Endothelial cell of umbilical vein (primary cell): ENCODE results near the gene CMTM2. TPM values are rescaled to one million over a fixed set of nuclear protein-coding genes. Genes with fewer than 3 reads are reported as not detected.

Experiments used
- BruUV-seq: library from RNA; stranded (reverse); fragments of 400-500 nt; replicated peaks from 2 replicates; lab custom pipeline; 2021; lab: Mats Ljungman, UMichigan
- CTCF ChIA-PET: fragments of 300-600, 350-600 bp; sonication (Branson Sonifier 250); formaldehyde crosslinking; loops from one replicate; lab custom pipeline; 2021; ENCODE audit warnings: antibody characterized with exemption, inconsistent platforms; lab: Charles Lee
- POLR2A ChIA-PET: fragments of 300-600, 350-600 bp; sonication (Branson Sonifier 250); formaldehyde crosslinking; loops from one replicate; lab custom pipeline; 2021; ENCODE audit warnings: antibody characterized with exemption, inconsistent platforms; lab: Charles Lee
- DNase-seq: peaks from one replicate; pipeline ENCODE4 v3.0.0-alpha.2; 2011; ENCODE audit warnings: low read depth, low spot score
- FAIRE-seq: peaks from 2 replicates; lab custom pipeline; 2011; peaks lifted over from hg19 to GRCh38; lab: Jason Lieb, UNC
- H2AFZ ChIP-seq: 2 replicates; pipeline ENCODE4 v1.6.0; 2012; ENCODE audit warnings: low read depth, low read length, control low read depth, inconsistent platforms
- H3K27ac ChIP-seq: 2 replicates; pipeline ENCODE4 v1.5.1; 2011; ENCODE audit warnings: low read depth, mild to moderate bottlenecking, control low read depth, low read length, moderate library complexity; ENCODE audit not compliant: insufficient read depth
- H3K27me3 ChIP-seq, 2 experiments: 2 replicates each; pipeline versions ENCODE4 v1.6.0 to v1.6.1; 2011; ENCODE audit warnings: low read length in 2 of 2, mixed read lengths in 1 of 2; ENCODE audit not compliant: control insufficient read depth in 2 of 2, insufficient read depth in 2 of 2
- H3K36me3 ChIP-seq, 2 experiments: 2 replicates in 1 of 2; 3 replicates in 1 of 2; pipeline ENCODE4 v1.5.1; 2011; ENCODE audit warnings: low read length in 2 of 2, mild to moderate bottlenecking in 1 of 2, moderate library complexity in 1 of 2; ENCODE audit not compliant: control insufficient read depth in 2 of 2, insufficient read depth in 2 of 2; ENCODE audit errors: extremely low read depth in 1 of 2
- H3K4me1 ChIP-seq: 3 replicates; pipeline ENCODE4 v1.5.1; 2011; ENCODE audit warnings: mild to moderate bottlenecking, low read length; ENCODE audit not compliant: control insufficient read depth, insufficient read depth; ENCODE audit errors: extremely low read depth
- H3K4me2 ChIP-seq: 2 replicates; pipeline ENCODE4 v1.6.1; 2011; ENCODE audit warnings: low read length, control low read depth, mixed read lengths; ENCODE audit not compliant: insufficient read depth
- H3K4me3 ChIP-seq, 3 experiments: fragments of 200-600 bp in 1 of 3; sonication (generic), shearing (Covaris generic) in 1 of 3; replicated peaks in 1 of 3; 2 replicates each; pipeline ENCODE4 v1.5.1; 2011 to 2016; ENCODE audit warnings: control low read depth in 3 of 3, low read length in 3 of 3, mild to moderate bottlenecking in 2 of 3, inconsistent platforms in 1 of 3, low read depth in 1 of 3, moderate library complexity in 1 of 3; ENCODE audit not compliant: insufficient read depth in 1 of 3
- H3K79me2 ChIP-seq: 2 replicates; pipeline ENCODE4 v1.6.0; 2012; ENCODE audit warnings: low read length, inconsistent platforms; ENCODE audit not compliant: control insufficient read depth, insufficient read depth
- H3K9ac ChIP-seq: replicated peaks from 2 replicates; pipeline ENCODE3; 2011; ENCODE audit warnings: low read length, control low read depth; ENCODE audit not compliant: insufficient read depth; ENCODE audit errors: extremely low read depth
- H3K9me1 ChIP-seq: replicated peaks from 3 replicates; pipeline ENCODE4 v1.6.0; 2011; ENCODE audit warnings: mild to moderate bottlenecking, low read length; ENCODE audit not compliant: control insufficient read depth, insufficient read depth; ENCODE audit errors: extremely low read depth
- H3K9me3 ChIP-seq: replicated peaks from 2 replicates; pipeline ENCODE4 v1.5.1; 2012; ENCODE audit warnings: low read length, inconsistent platforms; ENCODE audit not compliant: control insufficient read depth, insufficient read depth
- H4K20me1 ChIP-seq: replicated peaks from 2 replicates; pipeline ENCODE3; 2011; ENCODE audit warnings: mild to moderate bottlenecking, low read length; ENCODE audit not compliant: control insufficient read depth, insufficient read depth; ENCODE audit errors: extremely low read depth
- EZH2 ChIP-seq: IDR thresholded peaks from 2 replicates; pipeline ENCODE4 v1.6.1; 2012; ENCODE audit warnings: borderline replicate concordance, low read depth, mild to moderate bottlenecking, moderate library complexity, low read length, inconsistent platforms; ENCODE audit not compliant: severe bottlenecking
- FOS ChIP-seq: IDR thresholded peaks from 2 replicates; pipeline ENCODE4 v1.6.1; 2011; ENCODE audit warnings: mild to moderate bottlenecking, low read length, moderate library complexity, borderline replicate concordance; ENCODE audit not compliant: insufficient read depth
- GATA2 ChIP-seq: IDR thresholded peaks from 2 replicates; pipeline ENCODE4 v1.7.0; 2011; ENCODE audit warnings: low read depth, mild to moderate bottlenecking, moderate library complexity, mixed read lengths, low read length; ENCODE audit not compliant: insufficient read length, insufficient read depth
- JUN ChIP-seq: IDR thresholded peaks from 2 replicates; pipeline ENCODE4 v1.6.1; 2011; ENCODE audit warnings: borderline replicate concordance, low read depth; ENCODE audit not compliant: insufficient read length, insufficient read depth
- MYC ChIP-seq: IDR thresholded peaks from one replicate; pipeline ENCODE4 v1.6.1; 2011; ENCODE audit warnings: mild to moderate bottlenecking, low read depth, low read length
- POLR2A ChIP-seq: IDR thresholded peaks from 2 replicates; pipeline ENCODE4 v1.6.1; 2012; ENCODE audit warnings: low read depth, mild to moderate bottlenecking, control low read depth, low read length
- POLR2AphosphoS5 ChIP-seq: IDR thresholded peaks from 2 replicates; pipeline ENCODE4 v1.6.1; 2012; ENCODE audit warnings: low read depth, mild to moderate bottlenecking, control low read depth, low read length, moderate library complexity; ENCODE audit not compliant: insufficient read depth
- dilution Hi-C: fragments of 300-500 bp; cut with MboI; formaldehyde crosslinking; loops from one replicate; pipeline ENCODE4 v1.15.0; 2019; ENCODE audit warnings: low sequenced_read_pairs; ENCODE audit not compliant: extremely low pct_ligation_motif_present
- intact Hi-C: fragments of 100-400 bp; cut with micrococcal nuclease; formaldehyde crosslinking; loops from one replicate; pipeline ENCODE4 v1.10.0; 2022
- polyA plus RNA-seq, 4 experiments: library from polyadenylated mRNA; depleted of rRNA in 3 of 4; stranded (reverse) in 3 of 4; unstranded in 1 of 4; fragments of >200 nt; gene quantifications; 2 replicates each; pipeline versions ENCODE4 v1.2.1 to v1.2.3, GENCODE V29; 2011 to 2012; ENCODE audit warnings: missing spikeins in 1 of 4
- total RNA-seq: library from RNA; stranded (reverse); gene quantifications from 2 replicates; pipeline ENCODE4 v1.2.3, GENCODE V29; 2021
- TF ChIP-seq, protein P1 (sequence below): IDR thresholded peaks from 2 replicates; pipeline ENCODE4 v1.6.1; 2011; ENCODE audit not compliant: insufficient read depth, insufficient read length
- TF ChIP-seq, protein P2 (sequence below), 2 donors: IDR thresholded peaks; 1 replicate in 1 of 2; 2 replicates in 1 of 2; pipeline ENCODE4 v1.5.1; 2011; ENCODE audit warnings: low read length in 2 of 2, mild to moderate bottlenecking in 2 of 2, moderate library complexity in 2 of 2, control low read depth in 1 of 2, inconsistent platforms in 1 of 2, low read depth in 1 of 2; ENCODE audit not compliant: insufficient read depth in 1 of 2; ENCODE audit errors: extremely low read depth in 1 of 2

CMTM2 gene
- total and polyA plus RNA-seq, 2 donors (not counting 3 experiments of a cell fraction or from before 2014, with no cell fraction given): not detected

DNA sequence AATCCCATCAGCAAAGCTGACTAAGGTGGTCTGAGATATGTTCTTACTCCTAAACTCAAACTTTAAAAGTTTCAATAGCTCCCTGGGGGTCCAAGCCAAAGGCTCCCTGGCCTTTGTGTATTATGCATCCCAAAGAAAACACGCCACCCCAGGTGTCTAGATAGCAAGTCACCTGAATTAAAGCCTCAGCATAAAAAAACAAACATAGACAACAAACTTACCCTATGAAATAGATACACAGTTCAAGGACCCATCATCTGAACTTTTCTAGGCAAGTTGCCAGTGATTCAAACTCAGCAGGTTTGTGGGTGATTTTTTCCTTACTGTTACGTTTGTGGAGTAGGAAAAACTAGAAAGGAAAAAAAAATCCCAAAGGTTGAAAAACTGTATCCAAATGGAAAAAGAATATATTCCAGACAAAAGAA is 37.8 kb downstream of the CMTM2 start:
- intact Hi-C loops: no loop called here
- Histone ChIP-seq H2AFZ (no peak overlapping the region), H3K79me2 (no peaks in the 10 kb centered on the region), H3K9ac (no peak overlapping the region), H3K9me1 (no peaks in the 10 kb centered on the region), H3K27ac (no peak overlapping the region), H3K4me1 (peaks cover 20% of the 10 kb centered on the region), H3K9me3 (no peaks in the 10 kb centered on the region), H3K4me3 (no peak overlapping the region), H3K27me3 (no peaks in the 10 kb centered on the region), H3K36me3 (peaks cover 9 to 12% of the 10 kb centered on the region in 2 experiments), H4K20me1 (no peaks in the 10 kb centered on the region), H3K4me2 (no peak overlapping the region)
- TF ChIP-seq POLR2AphosphoS5: no peak
- TF ChIP-seq MYC: no peak
- no peak for TF ChIP-seq POLR2A
- FAIRE-seq: no peak
- DNase-seq: no peak
- CTCF ChIA-PET: interaction anchor here (1.1 to 3.0 kb wide), 4 partner anchors 9 to 251 kb away, joined by 3 to 52 read pairs (median 20); no protein-coding TSS in a partner anchor
- BruUV-seq: no TSS peak
- POLR2A ChIA-PET: interaction anchor here (0.6 kb wide), 1 partner anchor 125 kb away, joined by 5 read pairs; no protein-coding TSS in a partner anchor
- dilution Hi-C loops: no loop called here

- dilution Hi-C loops (no loop called here), intact Hi-C loops (no loop called here)
- H3K36me3 ChIP-seq: peaks cover 4 to 6% of the 10 kb centered on the region in 2 experiments
- no TSS peak for BruUV-seq
- H3K4me1 ChIP-seq: peaks cover 20% of the 10 kb centered on the region
- H3K4me2 ChIP-seq: no peak overlapping the region
- no peaks in the 10 kb centered on the region for H4K20me1 ChIP-seq
- H3K27ac ChIP-seq: no peak overlapping the region
- H3K9me1 ChIP-seq: no peaks in the 10 kb centered on the region
- no peak overlapping the region for H3K4me3 ChIP-seq
- no peaks in the 10 kb centered on the region for H3K27me3 ChIP-seq
- DNase-seq: no peak
- no peak overlapping the region for H2AFZ ChIP-seq
- CTCF ChIA-PET: interaction anchor here (1.0 to 3.0 kb wide), 7 partner anchors 10 to 255 kb away, joined by 3 to 52 read pairs (median 6); partner anchors contain the start of gene CMTM4
- TF ChIP-seq, protein P1, sequence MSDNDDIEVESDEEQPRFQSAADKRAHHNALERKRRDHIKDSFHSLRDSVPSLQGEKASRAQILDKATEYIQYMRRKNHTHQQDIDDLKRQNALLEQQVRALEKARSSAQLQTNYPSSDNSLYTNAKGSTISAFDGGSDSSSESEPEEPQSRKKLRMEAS: no peak
- TF ChIP-seq POLR2AphosphoS5 (no peak), GATA2 (no peak), MYC (no peak), JUN (no peak), FOS (no peak), EZH2 (no peak), POLR2A (no peak)
- TF ChIP-seq, protein P2, sequence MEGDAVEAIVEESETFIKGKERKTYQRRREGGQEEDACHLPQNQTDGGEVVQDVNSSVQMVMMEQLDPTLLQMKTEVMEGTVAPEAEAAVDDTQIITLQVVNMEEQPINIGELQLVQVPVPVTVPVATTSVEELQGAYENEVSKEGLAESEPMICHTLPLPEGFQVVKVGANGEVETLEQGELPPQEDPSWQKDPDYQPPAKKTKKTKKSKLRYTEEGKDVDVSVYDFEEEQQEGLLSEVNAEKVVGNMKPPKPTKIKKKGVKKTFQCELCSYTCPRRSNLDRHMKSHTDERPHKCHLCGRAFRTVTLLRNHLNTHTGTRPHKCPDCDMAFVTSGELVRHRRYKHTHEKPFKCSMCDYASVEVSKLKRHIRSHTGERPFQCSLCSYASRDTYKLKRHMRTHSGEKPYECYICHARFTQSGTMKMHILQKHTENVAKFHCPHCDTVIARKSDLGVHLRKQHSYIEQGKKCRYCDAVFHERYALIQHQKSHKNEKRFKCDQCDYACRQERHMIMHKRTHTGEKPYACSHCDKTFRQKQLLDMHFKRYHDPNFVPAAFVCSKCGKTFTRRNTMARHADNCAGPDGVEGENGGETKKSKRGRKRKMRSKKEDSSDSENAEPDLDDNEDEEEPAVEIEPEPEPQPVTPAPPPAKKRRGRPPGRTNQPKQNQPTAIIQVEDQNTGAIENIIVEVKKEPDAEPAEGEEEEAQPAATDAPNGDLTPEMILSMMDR (IDR thresholded peaks at IDR 0.05; ENCODE audit: extremely low read depth in 1 of 2, insufficient read depth in 1 of 2, low read depth in 1 of 2, low read length in 2 of 2): no peak
- no peaks in the 10 kb centered on the region for H3K9me3 ChIP-seq
- H3K9ac ChIP-seq: no peak overlapping the region
- peak; percentile 48 for FAIRE-seq
- POLR2A ChIA-PET: no interaction called here
- H3K79me2 ChIP-seq: no peaks in the 10 kb centered on the region
Measured at GRCh38 chr16:66617728-66618127, 38.5 kb downstream of the CMTM2 start.
